Stomach (tissue), 9 donors: Measurements from ENCODE around the gene ADCK2. TPM values are rescaled to one million over a fixed set of nuclear protein-coding genes. Genes with fewer than 3 reads are reported as not detected.
A peak's percentile ranks its signal among the peaks of the same experiment; 100 is the strongest.

Source experiments
- DNase-seq, 2 donors: peaks; one replicate each; pipeline versions ENCODE4 v3.0.0 to v3.0.0-alpha.2; 2013 to 2019
- H3K27ac ChIP-seq, 5 donors: fragments of 200-600 bp in 4 of 5; sonication (generic) in 4 of 5; one replicate each; pipeline ENCODE4 v1.5.1; 2013 to 2019; ENCODE audit warnings: mild to moderate bottlenecking in 1 of 5, moderate library complexity in 1 of 5
- H3K27me3 ChIP-seq, 3 donors: fragments of 200-600 bp; sonication (generic); one replicate each; pipeline ENCODE4 v1.5.1; 2017 to 2019; ENCODE audit warnings: mixed run types in 1 of 3
- H3K36me3 ChIP-seq, 4 donors: fragments of 200-600 bp; sonication (generic); 1 replicate in 3 of 4; 2 replicates in 1 of 4; pipeline ENCODE4 v1.5.1; 2016 to 2019
- H3K4me1 ChIP-seq, 4 donors: fragments of 200-600 bp; sonication (generic); one replicate each; pipeline ENCODE4 v1.5.1; 2016 to 2019
- H3K4me3 ChIP-seq, 4 donors: fragments of 200-600 bp; sonication (generic) in 3 of 4; one replicate each; pipeline ENCODE4 v1.5.1; 2016 to 2019; ENCODE audit warnings: mild to moderate bottlenecking in 1 of 4
- H3K9me3 ChIP-seq, 4 donors: fragments of 200-600 bp; sonication (generic); one replicate each; pipeline ENCODE4 v1.5.1; 2016 to 2019
- EP300 ChIP-seq: sonication (generic); formaldehyde crosslinking; IDR thresholded peaks from one replicate; pipeline ENCODE4 v1.6.1; 2017; ENCODE audit warnings: antibody characterized with exemption
- POLR2A ChIP-seq, 4 donors: fragments of 450-650 bp; IDR thresholded peaks; one replicate each; pipeline ENCODE4 v1.6.1; 2016; ENCODE audit warnings: antibody characterized with exemption in 4 of 4, control low read depth in 2 of 4, mild to moderate bottlenecking in 1 of 4, moderate library complexity in 1 of 4
- POLR2AphosphoS5 ChIP-seq, 3 donors: sonication (generic); formaldehyde crosslinking; IDR thresholded peaks; one replicate each; pipeline ENCODE4 v1.6.1; 2016; ENCODE audit warnings: antibody characterized with exemption in 3 of 3
- WGBS, 5 donors: extraction: QIAGEN DNeasy Blood & Tissue Kit in 3 of 5; methylation state at CpG; one replicate each; pipeline versions ENCODE4 v1.1.5 to v1.1.7; 2013 to 2018; 5-methylcytosine and 5-hydroxymethylcytosine counted together
- intact Hi-C: fragments of 100-400 bp; cut with DNase I; formaldehyde crosslinking; loops from one replicate; pipeline ENCODE4 v1.15.1; 2023; ENCODE audit warnings: low total_unique reads
- polyA plus RNA-seq, 3 donors: library from polyadenylated mRNA; stranded (reverse); fragments of 200-250 nt; gene quantifications; one replicate each; pipeline ENCODE4 v1.2.3, GENCODE V29; 2013
- total RNA-seq, 5 donors: library from RNA; depleted of rRNA; stranded (reverse); fragments of >200 nt; gene quantifications; one replicate each; pipeline versions ENCODE4 v1.1.0 to v1.2.3, GENCODE V29; 2014 to 2016
- TF ChIP-seq, protein P1 (sequence below), 7 experiments: fragments of 450-650 bp in 4 of 7; fragments of 200-600 bp in 3 of 7; sonication (generic) in 3 of 7; IDR thresholded peaks; one replicate each; pipeline ENCODE4 v1.5.1; 2016 to 2019; ENCODE audit warnings: antibody characterized with exemption in 7 of 7, control low read depth in 2 of 7, mild to moderate bottlenecking in 1 of 7
- donor health status: healthy with polysubstance abuse.
- donor health status: Bipolar disorder and iron deficiency.
- donor health status: healthy.

The ADCK2 gene
- total and polyA plus RNA-seq, 8 donors = 2.7 to 62.3 (median 20.7) TPM

DNA sequence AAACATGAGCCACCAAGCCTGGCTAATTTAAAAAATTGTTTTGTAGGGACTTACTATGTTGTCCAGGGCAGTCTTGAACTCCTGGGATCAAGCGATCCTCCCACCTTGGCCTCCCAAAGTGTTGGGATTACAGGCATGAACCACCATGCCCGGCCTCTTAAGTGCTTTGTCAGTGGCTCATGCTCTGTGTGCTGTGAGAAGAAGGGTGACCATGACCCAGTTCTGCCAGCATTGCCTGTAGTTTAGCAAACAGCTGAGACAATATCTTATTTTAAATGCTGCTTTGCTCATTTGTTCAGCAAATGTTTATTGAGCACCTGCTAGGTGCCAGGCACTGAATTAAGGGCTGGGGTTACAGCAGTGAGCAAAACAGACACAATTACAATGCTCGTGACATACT lies 9.0 kb downstream of the ADCK2 start:
- Histone ChIP-seq H3K36me3 (peaks cover 26 to 99% (median 85%) of the 10 kb centered on the region in 4 donors), H3K27me3 (no peaks in the 10 kb centered on the region), H3K4me1 (no peaks in the 10 kb centered on the region), H3K9me3 (no peaks in the 10 kb centered on the region), H3K4me3 (no peak overlapping the region), H3K27ac (no peak overlapping the region)
- WGBS, 5 donors = 86 to 98% (median 95%) methylated on average over 3 of the region's 3 CpGs
- DNase-seq = peak in 1 of 2 donors; percentile 7
- TF ChIP-seq POLR2AphosphoS5 (IDR thresholded peaks at IDR 0.05) (no peak), EP300 (no peak), POLR2A (IDR thresholded peaks at IDR 0.05) (no peak)
- TF ChIP-seq, protein P1, sequence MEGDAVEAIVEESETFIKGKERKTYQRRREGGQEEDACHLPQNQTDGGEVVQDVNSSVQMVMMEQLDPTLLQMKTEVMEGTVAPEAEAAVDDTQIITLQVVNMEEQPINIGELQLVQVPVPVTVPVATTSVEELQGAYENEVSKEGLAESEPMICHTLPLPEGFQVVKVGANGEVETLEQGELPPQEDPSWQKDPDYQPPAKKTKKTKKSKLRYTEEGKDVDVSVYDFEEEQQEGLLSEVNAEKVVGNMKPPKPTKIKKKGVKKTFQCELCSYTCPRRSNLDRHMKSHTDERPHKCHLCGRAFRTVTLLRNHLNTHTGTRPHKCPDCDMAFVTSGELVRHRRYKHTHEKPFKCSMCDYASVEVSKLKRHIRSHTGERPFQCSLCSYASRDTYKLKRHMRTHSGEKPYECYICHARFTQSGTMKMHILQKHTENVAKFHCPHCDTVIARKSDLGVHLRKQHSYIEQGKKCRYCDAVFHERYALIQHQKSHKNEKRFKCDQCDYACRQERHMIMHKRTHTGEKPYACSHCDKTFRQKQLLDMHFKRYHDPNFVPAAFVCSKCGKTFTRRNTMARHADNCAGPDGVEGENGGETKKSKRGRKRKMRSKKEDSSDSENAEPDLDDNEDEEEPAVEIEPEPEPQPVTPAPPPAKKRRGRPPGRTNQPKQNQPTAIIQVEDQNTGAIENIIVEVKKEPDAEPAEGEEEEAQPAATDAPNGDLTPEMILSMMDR (IDR thresholded peaks at IDR 0.05) = no peak
- intact Hi-C loops = no loop called here

DNA sequence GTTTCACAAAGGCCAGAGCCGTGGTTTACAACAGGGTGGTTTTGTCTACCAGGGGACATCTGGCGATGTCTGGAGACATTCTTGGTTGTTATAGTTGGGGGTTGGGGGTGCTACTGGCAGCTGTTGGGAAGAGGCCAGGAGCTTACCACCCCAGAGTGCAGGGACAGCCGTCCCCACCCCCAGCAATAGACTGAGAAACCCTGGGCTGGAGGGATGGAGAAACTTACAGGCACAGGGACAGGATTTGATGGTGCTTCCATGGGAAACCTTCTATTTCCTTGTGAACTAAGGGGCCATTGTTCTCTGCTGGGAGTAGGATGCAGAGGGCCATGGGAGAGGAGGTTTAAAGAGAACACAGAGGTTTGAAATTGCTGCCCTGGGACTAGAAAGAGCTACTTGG lies 10.9 kb downstream of the ADCK2 start:
- peak in 1 of 2 donors; percentile 53 for DNase-seq
- H3K4me3 ChIP-seq = no peak overlapping the region
- H3K27ac ChIP-seq = no peak overlapping the region
- no peak for TF ChIP-seq EP300
- no peak for TF ChIP-seq POLR2A (IDR thresholded peaks at IDR 0.05)
- TF ChIP-seq, protein P1 (IDR thresholded peaks at IDR 0.05) = no peak
- TF ChIP-seq POLR2AphosphoS5 (IDR thresholded peaks at IDR 0.05) = no peak
- no peaks in the 10 kb centered on the region for H3K27me3 ChIP-seq
- WGBS, 5 donors = 86 to 96% (median 94%) methylated on average over 3 of the region's 3 CpGs
- intact Hi-C loops = no loop called here
- H3K4me1 ChIP-seq = no peaks in the 10 kb centered on the region
- H3K9me3 ChIP-seq = no peaks in the 10 kb centered on the region
- H3K36me3 ChIP-seq = peaks cover 42 to 100% (median 93%) of the 10 kb centered on the region in 4 donors

DNA sequence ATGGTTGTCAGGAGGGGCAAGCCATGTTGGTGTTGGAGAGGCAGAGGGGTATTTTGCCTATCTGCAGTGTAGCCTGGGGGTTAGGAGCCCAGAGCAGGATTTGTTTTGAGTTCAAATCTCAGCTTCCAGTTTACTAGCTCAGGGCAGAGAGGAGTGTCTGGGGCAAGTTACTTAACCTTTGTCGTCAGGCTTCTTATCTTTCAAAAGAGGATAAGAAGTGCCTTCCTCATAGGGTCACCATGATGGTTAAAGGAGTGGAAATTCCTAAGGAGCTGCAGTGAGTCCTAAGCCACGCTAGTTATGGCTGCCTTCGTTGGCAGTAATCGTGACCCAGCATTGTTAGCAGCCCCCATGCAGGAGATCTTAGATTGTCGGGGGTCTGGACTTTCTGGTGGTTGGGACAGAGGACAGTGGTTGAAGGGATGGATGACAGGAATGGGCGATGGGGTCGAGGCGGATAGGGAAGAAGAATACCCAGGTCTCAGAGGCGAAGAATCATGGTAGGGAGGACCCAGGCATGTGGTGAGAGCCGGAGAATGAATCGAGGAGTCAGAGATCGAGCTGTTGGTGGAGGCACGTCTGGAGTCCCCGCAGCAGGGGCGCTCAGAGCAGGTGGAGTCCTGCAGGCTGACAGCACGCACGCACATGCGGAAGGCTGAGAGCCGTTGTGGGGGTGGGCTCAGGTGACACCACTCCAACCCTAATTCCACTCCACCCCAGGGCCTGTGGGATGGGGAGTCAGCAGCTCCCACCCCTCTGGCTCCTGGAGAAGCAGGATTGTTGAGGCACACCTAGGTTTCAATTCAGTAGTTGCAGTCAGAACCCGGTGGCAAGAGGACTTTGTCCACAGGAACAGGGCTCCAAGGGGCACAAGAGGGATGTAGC lies 11.6 kb downstream of the ADCK2 start:
- Histone ChIP-seq H3K27me3 (no peaks in the 10 kb centered on the region), H3K4me3 (no peak overlapping the region), H3K9me3 (no peaks in the 10 kb centered on the region), H3K4me1 (no peaks in the 10 kb centered on the region), H3K36me3 (peaks cover 39 to 100% (median 93%) of the 10 kb centered on the region in 4 donors), H3K27ac (no peak overlapping the region)
- TF ChIP-seq, protein P1 (IDR thresholded peaks at IDR 0.05) = no peak
- DNase-seq = no peak
- 88 to 92% (median 90%) methylated on average over 19 to 20 of the region's 20 CpGs for WGBS, 5 donors
- intact Hi-C loops = no loop called here

DNA sequence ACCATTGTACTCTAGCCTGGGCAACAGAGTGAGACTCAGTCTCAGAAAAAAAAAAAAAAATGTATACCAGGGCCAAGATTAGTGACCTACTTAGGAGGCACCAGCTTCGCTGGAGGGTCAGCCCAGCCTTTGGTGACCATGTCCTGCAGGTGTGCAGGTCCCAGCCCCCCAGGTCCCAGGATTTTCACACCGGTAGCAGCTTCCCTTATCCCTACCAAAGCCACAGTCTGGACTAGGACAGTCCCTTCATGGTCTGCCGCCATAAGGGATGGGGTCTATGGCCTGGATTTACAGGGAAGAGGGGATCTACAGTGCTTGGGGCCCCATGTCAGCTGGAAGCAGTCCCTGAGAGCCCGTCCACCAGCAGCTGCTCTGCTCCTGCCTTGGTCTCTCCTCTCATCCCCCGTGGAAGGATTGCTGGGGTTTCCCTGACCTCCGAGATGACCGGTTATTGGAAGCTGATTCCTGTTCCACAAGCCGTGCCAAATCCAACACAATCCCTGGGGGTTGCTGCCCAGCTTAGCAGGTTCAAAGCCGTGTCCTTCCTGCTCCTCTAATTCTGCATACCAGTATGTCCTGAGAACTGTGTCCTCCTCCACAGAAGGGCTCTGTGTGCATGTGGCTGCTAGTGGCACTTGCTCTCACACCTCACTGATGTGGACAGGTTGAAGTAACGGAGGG lies 12.8 kb downstream of the ADCK2 start:
- DNase-seq = no peak
- peaks cover 45 to 100% (median 93%) of the 10 kb centered on the region in 4 donors for H3K36me3 ChIP-seq

More for the DNA sequence above, 12.8 kb downstream of the ADCK2 start:
- intact Hi-C loops = no loop called here
- TF ChIP-seq, protein P1 (IDR thresholded peaks at IDR 0.05) = no peak
- TF ChIP-seq EP300 (no peak), POLR2AphosphoS5 (IDR thresholded peaks at IDR 0.05) (no peak), POLR2A (IDR thresholded peaks at IDR 0.05) (no peak)
- H3K4me1 ChIP-seq = no peaks in the 10 kb centered on the region
- H3K9me3 ChIP-seq = no peaks in the 10 kb centered on the region
- 66 to 91% (median 67%) methylated on average over 9 to 10 of the region's 10 CpGs for WGBS, 5 donors
- H3K27me3 ChIP-seq = no peaks in the 10 kb centered on the region
- no peak overlapping the region for H3K27ac ChIP-seq
- no peak overlapping the region for H3K4me3 ChIP-seq
